Activated CD4-positive, alpha-beta T cell treated with anti-CD3 and anti-CD28 coated beads for 24 hours (primary cell): ENCODE measurements around the gene SPTBN5.

Experiments
- DNase-seq, 2 donors: peaks; one replicate each; pipeline ENCODE4 v3.0.0-alpha.2; 2020; ENCODE audit warnings: low read depth in 2 of 2

Gene SPTBN5

DNA sequence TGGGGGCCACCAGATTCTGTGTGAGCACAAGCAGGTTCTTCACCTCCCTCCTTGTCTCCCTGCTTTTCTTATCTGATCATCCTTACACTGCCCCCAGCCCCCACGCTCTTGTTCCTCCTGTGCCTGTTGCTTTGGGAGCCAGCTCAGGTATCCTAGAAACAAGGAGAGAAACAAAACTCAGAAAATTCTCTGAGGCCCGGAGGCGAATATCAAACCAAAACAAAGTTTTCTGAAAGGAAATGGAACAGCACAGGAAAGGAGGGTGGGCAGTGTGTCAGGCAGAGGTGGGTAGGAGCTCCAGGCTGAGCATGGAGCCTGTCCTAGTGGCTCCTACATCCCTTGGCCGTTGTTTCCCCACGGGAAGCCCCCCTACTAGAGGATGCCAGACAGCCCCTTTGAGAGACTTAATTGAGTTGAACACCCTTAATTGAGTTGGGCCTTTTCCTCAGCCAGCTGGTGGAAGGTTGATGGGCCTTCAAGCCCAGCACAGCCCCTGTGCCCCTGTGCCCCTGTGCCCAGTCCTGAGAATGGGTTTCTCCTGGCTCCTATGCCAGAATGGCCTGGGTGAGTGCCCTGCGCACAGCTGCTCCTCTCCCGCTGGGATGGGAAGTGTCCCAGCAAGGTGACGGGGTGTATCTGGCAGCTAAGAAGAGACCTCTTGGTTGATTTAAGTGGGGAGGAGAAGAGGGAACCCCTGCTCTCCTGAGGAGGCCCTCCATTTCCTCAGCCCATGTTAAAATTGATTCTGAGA lies 88.8 kb downstream of the SPTBN5 start:
- no peak for DNase-seq

DNA sequence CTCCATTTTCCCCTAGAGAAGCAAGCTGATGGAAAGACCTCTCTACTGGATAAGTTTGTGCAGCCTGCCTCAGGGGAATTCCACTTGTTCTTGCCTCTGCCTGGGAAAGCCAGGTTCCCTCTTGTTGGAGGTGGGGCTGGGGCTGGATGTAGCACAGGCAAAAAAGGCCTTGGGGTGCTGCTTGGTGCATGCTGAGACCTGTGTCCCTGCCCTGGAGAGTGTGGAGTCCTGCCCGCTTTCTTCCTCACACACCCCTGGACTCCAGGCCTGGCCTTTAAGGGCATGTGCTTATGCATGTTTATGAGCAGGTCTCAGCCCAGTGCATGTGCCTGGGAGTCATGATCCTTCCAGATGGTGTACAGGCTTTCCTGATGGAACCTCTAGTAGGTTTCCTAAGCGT lies 89.5 kb downstream of the SPTBN5 start:
- no peak for DNase-seq

DNA sequence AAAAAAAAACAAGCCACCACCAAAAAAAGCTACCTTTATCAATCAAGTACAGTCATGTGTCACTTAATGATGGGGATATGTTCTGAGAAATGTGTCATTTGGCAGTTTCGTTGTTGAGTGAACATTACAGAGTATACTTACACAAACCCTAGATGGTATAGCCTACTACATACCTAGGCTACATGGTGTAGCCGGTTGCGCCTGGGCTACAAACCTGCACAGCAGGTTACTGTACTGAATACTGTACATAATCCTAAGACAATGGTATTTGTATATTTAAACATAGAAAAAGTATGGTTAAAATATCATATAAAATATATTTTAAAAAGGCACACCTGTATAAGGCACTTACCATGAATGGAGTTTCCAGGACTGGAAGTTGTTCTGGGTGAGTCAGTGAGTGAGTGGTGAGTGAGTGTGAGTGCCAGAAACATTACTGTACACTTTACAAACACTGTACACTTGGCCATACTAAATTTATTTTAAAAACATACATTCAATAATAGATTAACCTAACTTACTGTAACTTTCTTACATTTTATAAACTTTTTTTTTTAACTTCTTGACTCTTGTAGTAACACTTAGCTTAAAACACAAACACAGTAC lies 91.9 kb downstream of the SPTBN5 start:
- no peak for DNase-seq

GRCh38 chr15:41801185-41801584 lies 92.7 kb downstream of the SPTBN5 start:
- DNase-seq: no peak

DNA sequence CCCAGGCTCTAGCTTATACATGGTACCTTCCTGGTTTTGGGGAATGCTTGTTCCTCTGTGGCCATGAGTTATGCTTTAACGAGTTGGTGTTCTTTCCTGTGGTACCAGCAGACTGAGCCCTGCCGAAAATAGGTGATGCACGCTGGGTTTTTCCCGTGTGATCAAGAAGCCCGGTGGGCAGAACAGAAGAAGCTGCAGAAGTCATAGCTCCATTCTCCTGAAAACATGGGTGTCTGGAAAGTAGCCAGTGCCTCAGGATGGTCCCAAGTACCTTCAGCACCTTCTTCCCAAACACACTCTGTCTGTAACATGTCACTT lies 94.4 kb downstream of the SPTBN5 start:
- DNase-seq: no peak

DNA sequence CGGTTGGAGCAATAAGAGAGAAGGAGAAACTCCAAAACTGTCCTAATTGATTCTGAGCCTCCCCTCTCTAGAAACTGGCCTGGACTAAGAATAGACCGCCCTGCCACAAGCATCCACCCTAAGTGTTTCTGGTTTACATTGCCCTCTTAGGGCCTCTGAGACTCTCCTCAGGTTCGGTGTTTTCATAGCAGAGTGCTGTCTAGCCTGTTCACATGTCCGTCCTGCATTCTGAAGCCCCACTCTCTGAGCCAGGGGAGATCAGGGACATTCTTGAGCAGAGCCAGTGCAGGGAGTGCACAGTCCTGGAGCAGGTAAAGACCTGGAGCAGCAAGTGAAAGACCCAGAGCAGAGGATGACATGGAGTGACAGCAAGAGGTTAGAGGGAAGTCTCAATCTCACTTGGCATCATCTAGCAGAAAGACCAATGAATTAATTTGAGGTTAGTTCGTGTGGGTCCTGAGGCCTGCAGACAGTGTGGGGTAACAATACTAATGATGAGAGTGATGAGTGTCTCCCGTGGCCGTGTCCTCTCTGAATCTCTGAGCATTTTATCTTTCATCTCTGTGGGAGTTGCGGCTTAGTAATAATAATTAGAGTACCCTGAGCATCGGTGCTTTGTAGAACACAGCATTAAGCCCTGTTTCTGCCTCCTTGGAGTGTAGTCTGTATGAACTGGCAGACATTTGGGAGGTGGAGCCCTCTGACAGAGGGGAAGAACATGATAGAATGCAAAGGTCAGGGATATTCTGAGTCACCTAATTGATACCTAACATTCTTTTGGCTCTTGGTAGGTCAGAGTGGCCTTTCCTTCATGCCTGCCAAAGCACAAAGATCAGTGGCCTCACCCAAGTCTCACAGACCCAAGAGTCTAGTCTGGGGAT lies 95.0 kb downstream of the SPTBN5 start:
- no peak for DNase-seq
